ENCODE data around the gene BICD2.

The BICD2 gene

DNA sequence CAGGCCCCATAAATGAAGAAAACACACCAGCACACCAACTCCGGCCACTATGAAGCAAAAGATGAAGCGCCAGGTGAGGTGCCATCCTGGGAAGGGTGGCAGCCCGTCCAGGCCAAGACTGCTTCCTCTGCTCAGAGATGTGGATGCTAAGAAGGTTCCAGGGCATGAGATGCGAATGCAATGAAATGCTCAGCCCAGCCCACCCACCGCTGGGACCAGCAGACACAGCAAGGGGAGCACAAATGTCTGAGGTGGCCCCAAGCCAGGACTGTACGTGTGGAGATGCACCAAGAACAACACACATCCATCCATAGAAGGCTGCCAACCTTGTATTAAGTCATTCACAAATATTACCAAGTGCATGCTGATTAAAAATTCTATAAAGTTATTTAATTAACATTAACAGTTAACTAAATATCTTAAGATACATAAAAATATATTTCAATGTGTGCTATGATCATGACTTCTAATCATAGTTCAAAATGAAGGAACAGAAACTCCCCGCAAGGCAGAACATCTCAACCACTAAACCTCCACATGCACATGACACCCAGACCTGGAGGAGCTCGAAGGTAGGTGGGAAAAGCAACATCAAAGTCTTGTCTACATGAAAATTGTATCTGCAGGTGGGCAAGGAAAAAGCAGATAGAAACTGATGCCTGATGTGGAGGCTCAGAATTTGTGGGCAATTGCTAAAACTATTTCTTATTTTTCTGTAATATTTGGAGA, 43.7 kb downstream of the BICD2 start:
- TF ChIP-seq REST (IDR thresholded peaks at IDR 0.05; ENCODE audit: low read depth) (no peak), EP300 (IDR thresholded peaks at IDR 0.05; ENCODE audit: borderline replicate concordance) (no peak), CREB1 (IDR thresholded peaks at IDR 0.05; ENCODE audit: low read depth) (no peak), TAF1 (IDR thresholded peaks at IDR 0.05; ENCODE audit: low read depth) (no peak), ZBTB7A (IDR thresholded peaks at IDR 0.05; ENCODE audit: low read depth) (no peak), NFIC (IDR thresholded peaks at IDR 0.05) (no peak), USF1 (IDR thresholded peaks at IDR 0.05) (no peak), RAD21 (IDR thresholded peaks at IDR 0.05; ENCODE audit: low read depth) (no peak), CEBPB (IDR thresholded peaks at IDR 0.05) (no peak), YY1 (IDR thresholded peaks at IDR 0.05; ENCODE audit: low read depth) (no peak), TCF12 (IDR thresholded peaks at IDR 0.05; ENCODE audit: low read depth) (no peak)

GRCh38 chr9:92720209-92720765, 44.3 kb downstream of the BICD2 start:
- no peak for TF ChIP-seq CREB1 (IDR thresholded peaks at IDR 0.05; ENCODE audit: low read depth)
- TF ChIP-seq CEBPB (IDR thresholded peaks at IDR 0.05) = no peak
- no peak for TF ChIP-seq TEAD4 (IDR thresholded peaks at IDR 0.05)
- TF ChIP-seq FOXM1 (IDR thresholded peaks at IDR 0.05; ENCODE audit: borderline replicate concordance, low read depth) = no peak
- TF ChIP-seq, protein P1, sequence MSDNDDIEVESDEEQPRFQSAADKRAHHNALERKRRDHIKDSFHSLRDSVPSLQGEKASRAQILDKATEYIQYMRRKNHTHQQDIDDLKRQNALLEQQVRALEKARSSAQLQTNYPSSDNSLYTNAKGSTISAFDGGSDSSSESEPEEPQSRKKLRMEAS (IDR thresholded peaks at IDR 0.05) = no peak
- TF ChIP-seq TCF12 (IDR thresholded peaks at IDR 0.05; ENCODE audit: low read depth) = no peak
- no peak for TF ChIP-seq EGR1 (IDR thresholded peaks at IDR 0.05)
- no peak for TF ChIP-seq TAF1 (IDR thresholded peaks at IDR 0.05; ENCODE audit: low read depth)
- TF ChIP-seq USF1 (IDR thresholded peaks at IDR 0.05) = no peak
- TF ChIP-seq YY1 (IDR thresholded peaks at IDR 0.05; ENCODE audit: low read depth) = no peak

- TF ChIP-seq EGR1 (IDR thresholded peaks at IDR 0.05) (no peak), USF1 (IDR thresholded peaks at IDR 0.05) (no peak), TAF1 (IDR thresholded peaks at IDR 0.05; ENCODE audit: low read depth) (no peak), TEAD4 (IDR thresholded peaks at IDR 0.05) (no peak), YY1 (IDR thresholded peaks at IDR 0.05; ENCODE audit: low read depth) (no peak), RAD21 (IDR thresholded peaks at IDR 0.05; ENCODE audit: low read depth) (no peak), CEBPB (IDR thresholded peaks at IDR 0.05) (no peak), FOXM1 (IDR thresholded peaks at IDR 0.05; ENCODE audit: borderline replicate concordance, low read depth) (no peak), ZBTB7A (IDR thresholded peaks at IDR 0.05; ENCODE audit: low read depth) (no peak), REST (IDR thresholded peaks at IDR 0.05; ENCODE audit: low read depth) (no peak), EP300 (IDR thresholded peaks at IDR 0.05; ENCODE audit: borderline replicate concordance) (no peak), TCF12 (IDR thresholded peaks at IDR 0.05; ENCODE audit: low read depth) (no peak), CREB1 (IDR thresholded peaks at IDR 0.05; ENCODE audit: low read depth) (no peak), NFIC (IDR thresholded peaks at IDR 0.05) (no peak)
- TF ChIP-seq, protein P1 (IDR thresholded peaks at IDR 0.05) = no peak
Measured at GRCh38 chr9:92719028-92719647, 45.5 kb downstream of the BICD2 start.

DNA sequence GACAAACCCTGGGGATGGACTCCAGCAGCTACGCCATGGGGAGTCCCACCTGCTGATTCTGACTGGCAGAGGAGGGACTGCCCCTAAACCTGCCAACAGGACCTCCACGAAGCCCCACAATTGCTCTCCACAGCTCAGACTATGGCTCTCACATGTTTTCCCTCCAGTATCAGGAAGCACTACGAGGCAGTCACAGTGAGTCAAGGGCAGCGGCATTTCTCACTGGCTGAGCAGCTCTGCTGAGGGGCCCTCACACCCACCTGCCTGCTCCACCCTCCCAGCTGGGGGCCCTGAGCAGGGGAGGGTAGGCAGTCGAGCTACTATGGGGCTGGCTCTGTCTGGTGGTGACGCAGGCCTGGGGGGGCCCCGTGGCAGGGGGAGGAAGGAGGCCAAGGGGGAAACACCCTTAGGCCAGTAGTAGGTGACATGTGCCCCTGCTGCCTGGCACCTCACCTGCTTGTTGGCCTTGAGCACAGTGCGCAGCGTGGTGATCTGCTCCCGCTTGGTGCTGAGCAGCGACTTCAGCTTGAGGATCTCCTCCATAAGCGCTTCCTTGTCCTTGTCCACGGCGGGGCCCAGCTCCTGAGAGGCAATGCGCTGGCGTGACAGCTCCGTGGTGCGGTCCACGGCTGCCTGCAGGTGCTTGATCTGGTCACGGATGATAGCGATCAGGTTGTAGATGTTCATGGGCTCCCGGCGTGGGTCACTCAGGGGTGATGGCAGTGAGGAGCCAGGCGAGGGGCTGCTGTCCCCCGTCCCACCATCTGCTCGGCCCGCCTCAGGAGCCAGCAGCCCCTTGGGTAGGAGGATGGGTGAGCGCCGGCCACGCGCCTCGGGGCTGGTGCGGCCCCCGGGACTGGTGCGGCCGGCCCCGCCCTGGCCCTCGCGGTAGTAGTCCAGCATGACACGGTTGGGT, 46.3 kb downstream of the BICD2 start:
- TF ChIP-seq EP300 (IDR thresholded peaks at IDR 0.05; ENCODE audit: borderline replicate concordance) = no peak
- TF ChIP-seq EGR1 (IDR thresholded peaks at IDR 0.05) = no peak
- no peak for TF ChIP-seq FOXM1 (IDR thresholded peaks at IDR 0.05; ENCODE audit: borderline replicate concordance, low read depth)
- TF ChIP-seq TAF1 (IDR thresholded peaks at IDR 0.05; ENCODE audit: low read depth) = no peak
- TF ChIP-seq TCF12 (IDR thresholded peaks at IDR 0.05; ENCODE audit: low read depth) = no peak
- TF ChIP-seq YY1 (IDR thresholded peaks at IDR 0.05; ENCODE audit: low read depth) = no peak
- TF ChIP-seq TEAD4 (IDR thresholded peaks at IDR 0.05) = no peak
- TF ChIP-seq CREB1 (IDR thresholded peaks at IDR 0.05; ENCODE audit: low read depth) = no peak
- no peak for TF ChIP-seq USF1 (IDR thresholded peaks at IDR 0.05)
- no peak for TF ChIP-seq ZBTB7A (IDR thresholded peaks at IDR 0.05; ENCODE audit: low read depth)
- no peak for TF ChIP-seq CEBPB (IDR thresholded peaks at IDR 0.05)
- no peak for TF ChIP-seq NFIC (IDR thresholded peaks at IDR 0.05)
- TF ChIP-seq, protein P1 (IDR thresholded peaks at IDR 0.05) = no peak
